OCI-M2 (cell line): ENCODE measurements around the gene CASTOR2.
"Not testable (repeated sequence)": the region's sequence is repeated elsewhere in the genome, so short reads cannot be mapped to it uniquely, and the experiment has no call there.

Experiments
- DNase-seq: peaks from one replicate; lab custom pipeline; 2025; ENCODE audit not compliant: unreplicated experiment; lab: John Stamatoyannopoulos, UW

The CASTOR2 gene

GRCh38 chr7:75049817-75050216, 85.3 kb downstream of the CASTOR2 start:
- DNase-seq: no peak

GRCh38 chr7:75050501-75050900, 86.0 kb downstream of the CASTOR2 start:
- DNase-seq: no peak

- no peak for DNase-seq
Measured at GRCh38 chr7:75054744-75055143, 90.2 kb downstream of the CASTOR2 start.

GRCh38 chr7:75055155-75055554, 90.7 kb downstream of the CASTOR2 start:
- DNase-seq: no peak

GRCh38 chr7:75055830-75056772, 91.6 kb downstream of the CASTOR2 start:
- no peak for DNase-seq

- DNase-seq: no peak
Measured at GRCh38 chr7:75058406-75058805, 93.9 kb downstream of the CASTOR2 start.

GRCh38 chr7:75064291-75064690, 99.8 kb downstream of the CASTOR2 start:
- no peak for DNase-seq

GRCh38 chr7:75064801-75065200, 100.3 kb downstream of the CASTOR2 start:
- no peak for DNase-seq

GRCh38 chr7:75066521-75066920, 102.0 kb downstream of the CASTOR2 start:
- DNase-seq: no peak

GRCh38 chr7:75072981-75073283, 108.4 kb downstream of the CASTOR2 start:
- no peak for DNase-seq

GRCh38 chr7:75074262-75074641, 109.7 kb downstream of the CASTOR2 start:
- DNase-seq: not testable (repeated sequence)
